IMR-90 (cell line): Measurements from ENCODE around the gene UPK1B. TPM values are rescaled to one million over a fixed set of nuclear protein-coding genes. Genes with fewer than 3 reads are reported as not detected.

ENCODE experiments used
- ATAC-seq: fragments of 200-7000 bp; cut with Tn5 transposase; 2 replicates; pipeline ENCODE4 v1.9.1; 2020; ENCODE audit warnings: low read depth, mild to moderate bottlenecking, moderate library complexity
- BruUV-seq: library from RNA; stranded (reverse); fragments of 400-500 nt; replicated peaks from 2 replicates; lab custom pipeline; 2021; lab: Mats Ljungman, UMichigan
- CTCF ChIA-PET: fragments of 300-600 bp; formaldehyde crosslinking; extraction: SDS; loops from one replicate; lab custom pipeline; 2021; ENCODE audit warnings: antibody characterized with exemption; lab: Yijun Ruan, JAX
- POLR2A ChIA-PET: fragments of 300-600 bp; sonication (Branson Sonifier 250); formaldehyde crosslinking; loops from one replicate; lab custom pipeline; 2022; ENCODE audit warnings: antibody characterized with exemption; ENCODE audit not compliant: unreplicated experiment; lab: Charles Lee
- DNase-seq: peaks from one replicate; pipeline ENCODE4 v3.0.0; 2013
- H2AFZ ChIP-seq: replicated peaks from 2 replicates; pipeline ENCODE3; 2013; ENCODE audit warnings: low read length, mild to moderate bottlenecking; ENCODE audit not compliant: poor library complexity
- H2AK5ac ChIP-seq: 2 replicates; pipeline ENCODE4 v1.6.1; 2013; ENCODE audit warnings: low read depth, low read length, inconsistent platforms
- H2AK9ac ChIP-seq: replicated peaks from 2 replicates; pipeline ENCODE3; 2013; ENCODE audit warnings: mild to moderate bottlenecking, low read depth, low read length, moderate library complexity; ENCODE audit not compliant: poor library complexity
- H2BK120ac ChIP-seq: 2 replicates; pipeline ENCODE4 v1.6.1; 2013; ENCODE audit warnings: low read depth, low read length, inconsistent platforms
- H2BK15ac ChIP-seq: 3 replicates; pipeline ENCODE4 v1.6.1; 2013; ENCODE audit warnings: low read depth, low read length, inconsistent platforms
- H2BK20ac ChIP-seq: 2 replicates; pipeline ENCODE4 v1.6.1; 2013; ENCODE audit warnings: low read depth, mild to moderate bottlenecking, inconsistent platforms, low read length, moderate library complexity
- H2BK5ac ChIP-seq: 2 replicates; pipeline ENCODE4 v1.6.1; 2013; ENCODE audit warnings: mild to moderate bottlenecking, low read depth, low read length, inconsistent platforms; ENCODE audit not compliant: poor library complexity, severe bottlenecking
- H3K14ac ChIP-seq: replicated peaks from 2 replicates; pipeline ENCODE4 v1.6.1; 2013; ENCODE audit warnings: low read depth, low read length, inconsistent platforms
- H3K18ac ChIP-seq: 2 replicates; pipeline ENCODE4 v1.6.1; 2013; ENCODE audit warnings: low read depth, low read length, control low read depth
- H3K23ac ChIP-seq: 2 replicates; pipeline ENCODE4 v1.6.1; 2013; ENCODE audit warnings: low read depth, low read length, inconsistent platforms
- H3K27ac ChIP-seq: 2 replicates; pipeline ENCODE4 v1.5.1; 2013; ENCODE audit warnings: mild to moderate bottlenecking, control low read depth, low read length; ENCODE audit not compliant: insufficient read depth
- H3K27me3 ChIP-seq: 2 replicates; pipeline ENCODE4 v1.6.1; 2013; ENCODE audit warnings: low read length; ENCODE audit not compliant: control insufficient read depth, insufficient read depth
- H3K36me3 ChIP-seq: 2 replicates; pipeline ENCODE4 v1.6.1; 2013; ENCODE audit warnings: low read length, mixed read lengths; ENCODE audit not compliant: control insufficient read depth, insufficient read depth
- H3K4ac ChIP-seq: 2 replicates; pipeline ENCODE4 v1.6.1; 2013; ENCODE audit warnings: low read depth, low read length, inconsistent platforms
- H3K4me1 ChIP-seq: 2 replicates; pipeline ENCODE4 v1.6.1; 2013; ENCODE audit warnings: low read length, mixed read lengths; ENCODE audit not compliant: control insufficient read depth, insufficient read depth
- H3K4me2 ChIP-seq: 2 replicates; pipeline ENCODE4 v1.6.1; 2013; ENCODE audit warnings: low read depth, mild to moderate bottlenecking, control low read depth, low read length, moderate library complexity
- H3K4me3 ChIP-seq: 2 replicates; pipeline ENCODE4 v1.5.1; 2013; ENCODE audit warnings: low read depth, mild to moderate bottlenecking, control low read depth, low read length, moderate library complexity; ENCODE audit not compliant: insufficient read depth
- H3K56ac ChIP-seq: 2 replicates; pipeline ENCODE4 v1.6.1; 2013; ENCODE audit warnings: low read length, inconsistent platforms; ENCODE audit not compliant: insufficient read depth; ENCODE audit errors: extremely low read depth
- H3K79me1 ChIP-seq, 2 experiments: 2 replicates each; pipeline ENCODE4 v1.6.1; 2013; ENCODE audit warnings: low read length in 2 of 2, inconsistent platforms in 1 of 2, low read depth in 1 of 2
- H3K9ac ChIP-seq: 2 replicates; pipeline ENCODE4 v1.6.1; 2013; ENCODE audit warnings: low read depth, low read length, control low read depth
- H3K9me1 ChIP-seq: 2 replicates; pipeline ENCODE4 v1.6.1; 2013; ENCODE audit warnings: low read length, inconsistent platforms; ENCODE audit not compliant: insufficient read depth
- H3K9me3 ChIP-seq: 2 replicates; pipeline ENCODE4 v1.6.1; 2013; ENCODE audit warnings: low read length; ENCODE audit not compliant: control insufficient read depth, insufficient read depth
- H4K20me1 ChIP-seq: 2 replicates; pipeline ENCODE4 v1.6.1; 2013; ENCODE audit warnings: low read length, inconsistent platforms; ENCODE audit not compliant: insufficient read depth
- H4K5ac ChIP-seq: 2 replicates; pipeline ENCODE4 v1.6.1; 2013; ENCODE audit warnings: mild to moderate bottlenecking, low read depth, low read length, control low read depth
- H4K8ac ChIP-seq, 2 experiments: 2 replicates each; pipeline ENCODE4 v1.6.1; 2013; ENCODE audit warnings: low read depth in 2 of 2, low read length in 2 of 2, control low read depth in 1 of 2, inconsistent platforms in 1 of 2
- H4K91ac ChIP-seq: 2 replicates; pipeline ENCODE4 v1.6.1; 2013; ENCODE audit warnings: low read depth, low read length, inconsistent platforms; ENCODE audit not compliant: insufficient read depth
- BHLHE40 ChIP-seq: fragments of 150-350 bp; IDR thresholded peaks from 2 replicates; pipeline ENCODE4 v1.6.1; 2016; ENCODE audit warnings: mild to moderate bottlenecking, low read depth, low read length
- CEBPB ChIP-seq: IDR thresholded peaks from 2 replicates; pipeline ENCODE4 v1.6.1; 2012; ENCODE audit warnings: low read depth, low read length, improper control_type of control experiment
- CHD1 ChIP-seq: IDR thresholded peaks from 2 replicates; pipeline ENCODE4 v1.6.1; 2012; ENCODE audit warnings: low read depth, low read length, improper control_type of control experiment
- CTCF ChIP-seq: conservative IDR thresholded peaks from 2 replicates; pipeline ENCODE4 v1.5.1; 2012; ENCODE audit warnings: mild to moderate bottlenecking, low read depth, low read length, improper control_type of control experiment
- MAFK ChIP-seq: IDR thresholded peaks from 2 replicates; pipeline ENCODE4 v1.6.1; 2012; ENCODE audit warnings: low read depth, low read length, improper control_type of control experiment
- MAZ ChIP-seq: IDR thresholded peaks from 2 replicates; pipeline ENCODE4 v1.6.1; 2012; ENCODE audit warnings: low read depth, mild to moderate bottlenecking, low read length, improper control_type of control experiment, moderate library complexity, borderline replicate concordance
- MXI1 ChIP-seq: IDR thresholded peaks from 2 replicates; pipeline ENCODE4 v1.6.1; 2012; ENCODE audit warnings: low read depth, mild to moderate bottlenecking, low read length, moderate library complexity, borderline replicate concordance
- NFE2L2 ChIP-seq: fragments of 150-350 bp; IDR thresholded peaks from 2 replicates; pipeline ENCODE4 v1.6.1; 2016; ENCODE audit warnings: low read depth, mild to moderate bottlenecking, low read length
- RAD21 ChIP-seq: IDR thresholded peaks from 2 replicates; pipeline ENCODE4 v1.6.1; 2012; ENCODE audit warnings: low read length, improper control_type of control experiment
- RFX5 ChIP-seq: IDR thresholded peaks from 2 replicates; pipeline ENCODE4 v1.8.0; 2012; ENCODE audit warnings: low read depth, mild to moderate bottlenecking, low read length, moderate library complexity
- dilution Hi-C: fragments of 300-500 bp; cut with HindIII; formaldehyde crosslinking; loops from one replicate; pipeline ENCODE4 v1.14.3; 2018; ENCODE audit warnings: low sequenced_read_pairs; ENCODE audit not compliant: unreplicated experiment
- in situ Hi-C: fragments of 300-500 bp; cut with MboI; formaldehyde crosslinking; loops from 3 replicates; pipeline ENCODE4 v1.14.3; 2019; ENCODE audit warnings: low sequenced_read_pairs, inconsistent platforms, mixed read lengths
- intact Hi-C: fragments of 100-400 bp; cut with micrococcal nuclease; formaldehyde crosslinking; loops from 2 replicates; pipeline ENCODE4 v1.10.0; 2022
- polyA plus RNA-seq, 3 experiments: library from polyadenylated mRNA; depleted of rRNA; stranded (reverse); fragments of >200 nt; gene quantifications; 2 replicates each; pipeline ENCODE4 v1.2.3, GENCODE V29; 2012; ENCODE audit warnings: low replicate concordance in 1 of 3
- total RNA-seq: library from RNA; depleted of rRNA; stranded (reverse); fragments of >200 nt; gene quantifications from 2 replicates; pipeline ENCODE4 v1.2.3, GENCODE V29; 2012

Gene UPK1B
- total and polyA plus RNA-seq, 2 of the 4 experiments (the other 2 are of a cell fraction), result 0.36 to 0.55 TPM

GRCh38 chr3:119187266-119187665 is 13.9 kb downstream of the UPK1B start:
- peak overlapping the region; percentile 48 for H3K14ac ChIP-seq
- H4K20me1 ChIP-seq, result no peaks in the 10 kb centered on the region

More at GRCh38 chr3:119187266-119187665, 13.9 kb downstream of the UPK1B start:
- H3K4me3 ChIP-seq, result no peak overlapping the region
- peak overlapping the region; percentile 21; the same call in 1 of the 2 replicates for H3K56ac ChIP-seq
- in situ Hi-C loops, result no loop called here
- no peak for DNase-seq
- H2BK120ac ChIP-seq, result peak overlapping the region; percentile 84
- TF ChIP-seq MAZ (no peak), MXI1 (no peak), CEBPB (no peak), CHD1 (no peak), BHLHE40 (no peak), NFE2L2 (no peak), MAFK (no peak), RAD21 (no peak), CTCF (no peak), RFX5 (no peak)
- H3K4me1 ChIP-seq, result peaks cover 21% of the 10 kb centered on the region
- no peak for ATAC-seq
- H3K9me1 ChIP-seq, result peaks cover 9% of the 10 kb centered on the region
- peak overlapping the region; percentile 83; the same call in 1 of the 2 replicates for H4K5ac ChIP-seq
- CTCF ChIA-PET, result no interaction called here
- H3K4me2 ChIP-seq, result no peak overlapping the region
- H3K27ac ChIP-seq, result no peak overlapping the region
- no peak overlapping the region for H2AK9ac ChIP-seq
- BruUV-seq, result no TSS peak
- intact Hi-C loops, result no loop called here
- H2BK5ac ChIP-seq, result peak overlapping the region; percentile 76
- H3K27me3 ChIP-seq, result no peaks in the 10 kb centered on the region
- peak overlapping the region; percentile 49; the same call in 2 of the 3 replicates for H2BK15ac ChIP-seq
- dilution Hi-C loops, result no loop called here
- H3K18ac ChIP-seq, result peak overlapping the region; percentile 80; the same call in 1 of the 2 replicates
- POLR2A ChIA-PET, result no interaction called here
- peak overlapping the region; percentile 14 to 81; a peak in 2 of 4 replicates for H4K8ac ChIP-seq
- H3K79me1 ChIP-seq, result no peaks in the 10 kb centered on the region
- H2AFZ ChIP-seq, result no peak overlapping the region
- no peaks in the 10 kb centered on the region for H3K9me3 ChIP-seq
- H2AK5ac ChIP-seq, result peak overlapping the region; percentile 85; the same call in 1 of the 2 replicates
- H3K36me3 ChIP-seq, result no peaks in the 10 kb centered on the region
- peak overlapping the region; percentile 90 for H4K91ac ChIP-seq
- H3K4ac ChIP-seq, result peak overlapping the region; percentile 63
- H3K23ac ChIP-seq, result peak overlapping the region; percentile 84; the same call in 1 of the 2 replicates
- H2BK20ac ChIP-seq, result peak overlapping the region; percentile 76
- no peak overlapping the region for H3K9ac ChIP-seq
